GM18505 (cell line): ENCODE data around the gene TRAPPC14.
"Not testable (repeated sequence)": the region's sequence is repeated elsewhere in the genome, so short reads cannot be mapped to it uniquely, and the experiment has no call there.

Experiments used
- ATAC-seq: cut with Tn5 transposase; IDR thresholded peaks from one replicate; pipeline ENCODE4 v1.9.1; 2021; ENCODE audit not compliant: unreplicated experiment
- POLR2A ChIP-seq: IDR thresholded peaks from 4 replicates; pipeline ENCODE4 v1.6.1; 2011; ENCODE audit warnings: borderline replicate concordance; ENCODE audit not compliant: insufficient read depth, insufficient read length; ENCODE audit errors: extremely low read depth

Gene TRAPPC14

GRCh38 chr7:100152937-100153666 is 5.4 kb downstream of the TRAPPC14 start:
- no peak for ATAC-seq
- TF ChIP-seq POLR2A = no peak

- no peak for ATAC-seq
- TF ChIP-seq POLR2A = no peak
Observed at GRCh38 chr7:100152404-100152803, 6.1 kb downstream of the TRAPPC14 start.

- peak; percentile 95 for ATAC-seq
- peak; percentile 93 for TF ChIP-seq POLR2A
Observed at GRCh38 chr7:100148559-100149328, 9.8 kb downstream of the TRAPPC14 start, which contains the start of gene LAMTOR4. TSS of gene LAMTOR4 (plus strand) at chr7:100148918. CDS start at chr7:100148973, 55 bp downstream.

- no peak for ATAC-seq
- no peak for TF ChIP-seq POLR2A
Observed at GRCh38 chr7:100148225-100148558, 10.3 kb downstream of the TRAPPC14 start.

- ATAC-seq = no peak
Observed at GRCh38 chr7:100147278-100147677, 11.2 kb downstream of the TRAPPC14 start.

GRCh38 chr7:100146350-100146749 is 12.2 kb downstream of the TRAPPC14 start:
- ATAC-seq = not testable (repeated sequence)

More at GRCh38 chr7:100147278-100147677, 11.2 kb downstream of the TRAPPC14 start:
- TF ChIP-seq POLR2A = no peak

GRCh38 chr7:100142461-100142860 is 16.1 kb downstream of the TRAPPC14 start:
- no peak for ATAC-seq
- TF ChIP-seq POLR2A = no peak

GRCh38 chr7:100141555-100141949 is 17.0 kb downstream of the TRAPPC14 start:
- no peak for TF ChIP-seq POLR2A
- no peak for ATAC-seq

- TF ChIP-seq POLR2A = no peak
- ATAC-seq = no peak
Observed at GRCh38 chr7:100137851-100138760, 20.4 kb downstream of the TRAPPC14 start.

- TF ChIP-seq POLR2A = no peak
- no peak for ATAC-seq
Observed at GRCh38 chr7:100132697-100133151, 25.8 kb downstream of the TRAPPC14 start.

- no peak for TF ChIP-seq POLR2A
- no peak for ATAC-seq
Observed at GRCh38 chr7:100132126-100132525, 26.4 kb downstream of the TRAPPC14 start.

GRCh38 chr7:100130608-100131453 is 27.7 kb downstream of the TRAPPC14 start:
- no peak for ATAC-seq
- TF ChIP-seq POLR2A = no peak

- not testable (repeated sequence) for ATAC-seq
Observed at GRCh38 chr7:100130220-100130607, 28.3 kb downstream of the TRAPPC14 start.
